ENCODE data around the gene BABAM1. TPM values are rescaled to one million over a fixed set of nuclear protein-coding genes. Genes with fewer than 3 reads are reported as not detected.

The BABAM1 gene
- total RNA-seq, 1 donor from 2014 or later = 83.3 TPM

GRCh38 chr19:17309965-17310461 lies 42.8 kb downstream of the BABAM1 start:
- Mint-ChIP-seq H3K4me3 (ENCODE audit: unreplicated experiment) (peak overlapping the region; percentile 85), H3K27me3 (ENCODE audit: low read depth) (no peaks in the 10 kb centered on the region), H3K36me3 (ENCODE audit: low read depth) (peaks cover 2% of the 10 kb centered on the region), H3K4me1 (ENCODE audit: low read depth) (peaks cover 48% of the 10 kb centered on the region), H3K9me3 (ENCODE audit: low read depth) (no peaks in the 10 kb centered on the region), H3K27ac (ENCODE audit: unreplicated experiment) (peak overlapping the region; percentile 90)
- TF ChIP-seq CTCF (IDR thresholded peaks at IDR 0.05) = no peak
- no peak for DNase-seq (ENCODE audit: low spot score)

DNA sequence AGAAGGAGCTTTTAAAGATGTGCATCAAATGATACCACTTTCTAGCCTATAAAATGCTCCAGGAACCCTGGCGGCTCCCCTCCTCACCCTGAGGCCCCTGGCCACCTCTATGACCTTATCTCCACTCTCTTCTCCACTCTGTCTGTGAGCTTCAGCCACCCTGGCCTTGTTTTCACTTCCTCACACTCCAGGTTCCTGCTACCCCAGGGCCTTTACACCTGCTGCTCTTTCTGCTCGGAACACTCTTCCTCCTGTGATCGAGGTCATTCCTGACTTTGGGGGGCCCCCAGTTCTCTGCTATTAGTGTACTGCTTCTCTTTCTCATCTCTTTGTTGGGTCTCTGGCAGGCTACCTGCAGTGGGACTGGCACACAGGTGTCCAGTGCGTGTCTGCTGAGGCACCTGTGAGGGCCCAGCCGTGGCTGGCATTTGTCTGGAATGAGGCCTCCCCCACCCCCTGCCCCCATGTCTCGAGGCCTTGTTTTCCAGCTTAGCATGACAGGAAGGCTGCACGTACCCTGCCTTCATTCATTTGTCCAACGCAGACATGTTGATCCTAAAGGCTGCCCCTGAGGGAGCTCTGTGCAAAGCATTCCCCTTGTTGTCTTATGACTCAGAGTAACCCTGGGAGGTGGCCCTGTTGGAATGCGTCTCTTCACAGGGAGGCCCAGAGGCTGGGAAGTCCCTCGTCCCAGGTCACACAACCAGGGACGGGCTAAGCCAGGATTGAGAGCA lies 44.4 kb downstream of the BABAM1 start:
- Mint-ChIP-seq H3K27ac (ENCODE audit: unreplicated experiment) (peak overlapping the region; percentile 96), H3K4me1 (ENCODE audit: low read depth) (peaks cover 40% of the 10 kb centered on the region), H3K4me3 (ENCODE audit: unreplicated experiment) (peak overlapping the region; percentile 65), H3K36me3 (ENCODE audit: low read depth) (peaks cover 10% of the 10 kb centered on the region), H3K27me3 (ENCODE audit: low read depth) (no peaks in the 10 kb centered on the region), H3K9me3 (ENCODE audit: low read depth) (no peaks in the 10 kb centered on the region)
- TF ChIP-seq CTCF (IDR thresholded peaks at IDR 0.05) = no peak
- DNase-seq (ENCODE audit: low spot score) = no peak

DNA sequence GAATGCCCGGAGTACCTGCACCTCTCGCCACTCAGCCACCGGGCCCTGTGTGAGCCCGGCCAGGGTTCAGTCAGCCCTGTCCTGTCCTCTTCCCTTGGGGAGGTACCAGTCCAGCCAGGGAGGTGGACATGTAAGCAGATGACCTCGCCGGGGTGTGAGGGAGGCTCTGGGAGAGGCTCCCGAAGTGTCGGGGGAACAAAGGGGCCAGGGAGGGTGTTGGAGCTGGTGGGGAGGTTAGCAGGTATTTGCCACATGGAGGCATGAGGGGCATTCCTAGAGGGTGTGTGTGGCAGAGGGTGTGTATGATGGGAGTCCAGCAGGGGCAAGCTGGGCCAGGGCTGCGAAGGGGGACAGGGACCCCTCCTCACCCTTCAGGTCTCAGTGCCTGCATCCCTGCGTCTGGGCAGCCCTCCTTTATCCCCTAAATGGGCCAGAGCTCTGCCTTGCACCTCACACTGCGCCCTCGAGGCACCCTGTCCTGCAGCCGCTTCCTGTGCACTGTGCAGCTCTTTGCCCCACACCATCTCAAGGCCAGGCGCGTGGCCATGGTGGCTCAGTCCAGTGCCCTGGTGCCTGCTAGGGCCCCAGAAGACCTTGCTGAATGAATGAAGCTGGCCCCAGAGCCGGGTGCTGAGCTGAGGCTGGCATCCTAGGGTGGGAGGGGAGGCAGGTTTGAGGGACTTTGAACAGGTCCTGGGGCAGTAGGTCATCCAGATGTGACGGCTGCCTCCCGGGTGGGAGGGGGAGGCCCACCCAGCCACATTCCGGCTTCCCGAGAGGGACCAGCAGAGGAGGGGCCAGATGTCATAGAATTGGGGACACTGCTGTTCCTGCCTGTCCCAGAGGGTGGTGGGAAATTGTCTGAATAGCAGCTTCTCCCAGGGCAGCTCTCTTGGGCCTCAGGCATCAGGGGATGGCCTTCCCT lies 45.2 kb downstream of the BABAM1 start:
- no peak for DNase-seq (ENCODE audit: low spot score)
- TF ChIP-seq CTCF (IDR thresholded peaks at IDR 0.05) = no peak
- H3K27ac Mint-ChIP-seq (ENCODE audit: unreplicated experiment) = peak overlapping the region; percentile 96
- H3K9me3 Mint-ChIP-seq (ENCODE audit: low read depth) = no peaks in the 10 kb centered on the region
- H3K36me3 Mint-ChIP-seq (ENCODE audit: low read depth) = peaks cover 10% of the 10 kb centered on the region
- no peaks in the 10 kb centered on the region for H3K27me3 Mint-ChIP-seq (ENCODE audit: low read depth)
- H3K4me1 Mint-ChIP-seq (ENCODE audit: low read depth) = peaks cover 37% of the 10 kb centered on the region
- peak overlapping the region; percentile 65 for H3K4me3 Mint-ChIP-seq (ENCODE audit: unreplicated experiment)

- no peak for DNase-seq (ENCODE audit: low spot score)
- Mint-ChIP-seq H3K4me3 (ENCODE audit: unreplicated experiment) (no peak overlapping the region), H3K36me3 (ENCODE audit: low read depth) (peaks cover 12% of the 10 kb centered on the region), H3K27ac (ENCODE audit: unreplicated experiment) (peak overlapping the region; percentile 17), H3K9me3 (ENCODE audit: low read depth) (no peaks in the 10 kb centered on the region), H3K27me3 (ENCODE audit: low read depth) (no peaks in the 10 kb centered on the region), H3K4me1 (ENCODE audit: low read depth) (peaks cover 31% of the 10 kb centered on the region)
- no peak for TF ChIP-seq CTCF (IDR thresholded peaks at IDR 0.05)
Observed at GRCh38 chr19:17314007-17314593, 46.9 kb downstream of the BABAM1 start.

DNA sequence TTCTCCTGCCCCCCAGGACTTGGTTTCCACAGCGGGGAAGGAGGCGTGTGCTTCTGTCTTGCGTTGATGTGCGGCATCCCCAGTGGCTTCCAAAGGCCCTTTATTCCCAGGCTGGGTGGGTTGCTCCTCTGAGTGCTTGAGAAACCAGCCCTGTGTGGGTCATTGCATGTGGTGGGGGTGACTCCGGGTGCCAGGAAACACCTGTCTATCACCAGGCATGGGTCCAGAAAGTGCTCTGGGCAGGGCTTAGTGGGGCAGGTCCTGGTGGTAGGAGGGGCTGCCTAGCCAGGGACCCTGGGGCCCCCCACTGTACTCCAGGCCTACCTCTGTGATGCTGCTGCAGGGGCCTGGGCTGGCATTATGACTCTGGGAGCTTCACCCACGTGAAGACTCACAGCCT lies 51.7 kb downstream of the BABAM1 start:
- Mint-ChIP-seq H3K9me3 (ENCODE audit: low read depth) (no peaks in the 10 kb centered on the region), H3K27me3 (ENCODE audit: low read depth) (no peaks in the 10 kb centered on the region), H3K4me1 (ENCODE audit: low read depth) (peaks cover 5% of the 10 kb centered on the region), H3K4me3 (ENCODE audit: unreplicated experiment) (no peak overlapping the region), H3K36me3 (ENCODE audit: low read depth) (peaks cover 17% of the 10 kb centered on the region), H3K27ac (ENCODE audit: unreplicated experiment) (no peak overlapping the region)
- DNase-seq (ENCODE audit: low spot score) = no peak
- TF ChIP-seq CTCF (IDR thresholded peaks at IDR 0.05) = no peak

All from chondrocyte (in vitro differentiated cells).